HepG2 (cell line): ENCODE results near the gene HEXD. TPM values are rescaled to one million over a fixed set of nuclear protein-coding genes. Genes with fewer than 3 reads are reported as not detected.

Source experiments
- ATAC-seq: fragments of 200-7000 bp; cut with Tn5 transposase; 3 replicates; pipeline ENCODE4 v1.9.1; 2020; ENCODE audit warnings: mild to moderate bottlenecking, moderate library complexity
- BruUV-seq: library from RNA; stranded (reverse); fragments of 400-500 nt; replicated peaks from 2 replicates; lab custom pipeline; 2021; lab: Mats Ljungman, UMichigan
- CTCF ChIA-PET: fragments of 300-600 bp; formaldehyde crosslinking; extraction: SDS; loops from one replicate; lab custom pipeline; 2021; ENCODE audit warnings: low total read pairs, inconsistent platforms, low intra/inter-chr PET ratio; lab: Yijun Ruan, JAX
- POLR2A ChIA-PET: fragments of 350-600 bp; sonication (Branson Sonifier 250); formaldehyde crosslinking; loops from one replicate; lab custom pipeline; 2020; ENCODE audit warnings: antibody characterized with exemption, inconsistent platforms; lab: Yijun Ruan, JAX
- DNase-seq: peaks from one replicate; pipeline ENCODE4 v3.0.0-alpha.2; 2015; ENCODE audit warnings: low spot score
- FAIRE-seq: peaks from 3 replicates; lab custom pipeline; 2011; peaks lifted over from hg19 to GRCh38; lab: Jason Lieb, UNC
- H2AFZ ChIP-seq: one replicate; pipeline ENCODE4 v1.6.1; 2011; ENCODE audit warnings: low read length, inconsistent platforms
- H3K27ac ChIP-seq: fragments of 300-600 bp; 3 replicates; pipeline ENCODE4 v1.8.0; 2011; ENCODE audit warnings: mixed run types, mild to moderate bottlenecking, mixed read lengths, low read length, inconsistent platforms; ENCODE audit not compliant: insufficient read depth; ENCODE audit errors: extremely low read length
- H3K27me3 ChIP-seq, 2 experiments: fragments of 200-600 bp in 1 of 2; 2 replicates in 1 of 2; 3 replicates in 1 of 2; pipeline versions ENCODE4 v1.6.0 to v1.8.0; 2011; ENCODE audit warnings: low read length in 2 of 2, mild to moderate bottlenecking in 2 of 2, moderate library complexity in 2 of 2, inconsistent platforms in 1 of 2; ENCODE audit not compliant: insufficient read depth in 2 of 2, control insufficient read depth in 1 of 2
- H3K36me3 ChIP-seq, 2 experiments: fragments of 200-600 bp in 1 of 2; replicated peaks in 1 of 2; 2 replicates in 1 of 2; 3 replicates in 1 of 2; pipeline versions ENCODE4 v1.5.1 to v1.8.0; 2011; ENCODE audit warnings: low read length in 2 of 2, inconsistent platforms in 1 of 2; ENCODE audit not compliant: insufficient read depth in 2 of 2, control insufficient read depth in 1 of 2
- H3K4me1 ChIP-seq: 2 replicates; pipeline ENCODE4 v1.5.1; 2012; ENCODE audit warnings: low read length, inconsistent platforms; ENCODE audit not compliant: insufficient read depth
- H3K4me2 ChIP-seq: 2 replicates; pipeline ENCODE4 v1.6.0; 2011; ENCODE audit warnings: low read depth, low read length, inconsistent platforms
- H3K4me3 ChIP-seq, 3 experiments: fragments of 200-600 bp in 1 of 3; sonication (generic), shearing (Covaris generic) in 1 of 3; replicated peaks in 1 of 3; 2 replicates each; pipeline ENCODE4 v1.5.1; 2011 to 2016; ENCODE audit warnings: low read length in 3 of 3, inconsistent platforms in 2 of 3, low read depth in 2 of 3, mild to moderate bottlenecking in 2 of 3, control low read depth in 1 of 3, mixed read lengths in 1 of 3; ENCODE audit not compliant: insufficient read depth in 1 of 3
- H3K79me2 ChIP-seq: one replicate; pipeline ENCODE4 v1.6.1; 2011; ENCODE audit warnings: low read length, inconsistent platforms; ENCODE audit not compliant: insufficient read depth
- H3K9ac ChIP-seq: 2 replicates; pipeline ENCODE4 v1.6.0; 2011; ENCODE audit warnings: mild to moderate bottlenecking, low read depth, low read length, inconsistent platforms; ENCODE audit not compliant: insufficient read depth
- H3K9me3 ChIP-seq: 2 replicates; pipeline ENCODE4 v1.5.1; 2012; ENCODE audit warnings: mild to moderate bottlenecking, low read length
- H4K20me1 ChIP-seq: 2 replicates; pipeline ENCODE4 v1.6.0; 2011; ENCODE audit warnings: inconsistent platforms, mild to moderate bottlenecking, low read length, moderate library complexity; ENCODE audit not compliant: insufficient read depth
- CCDC6 ChIP-seq: sonication (generic); formaldehyde crosslinking; IDR thresholded peaks from 2 replicates; pipeline ENCODE4 v1.8.1; 2022; ENCODE audit warnings: mild to moderate bottlenecking, missing genetic modification reagents, moderate library complexity
- FOXA1 ChIP-seq, 2 experiments: fragments of 450-650 bp in 1 of 2; sonication (generic) in 1 of 2; formaldehyde crosslinking in 1 of 2; IDR thresholded peaks; 2 replicates each; pipeline versions ENCODE4 v1.4.0 to v1.6.1; 2016 to 2020; ENCODE audit warnings: missing genetic modification reagents in 1 of 2
- MLX ChIP-seq: IDR thresholded peaks from 2 replicates; pipeline ENCODE4 v1.6.1; 2016
- MNT ChIP-seq: fragments of 450-650 bp; IDR thresholded peaks from 2 replicates; pipeline ENCODE4 v1.6.1; 2016
- MXD4 ChIP-seq: IDR thresholded peaks from 2 replicates; pipeline ENCODE4 v1.6.1; 2016; ENCODE audit warnings: mild to moderate bottlenecking, missing biosample characterization, missing genetic modification reagents
- NFE2 ChIP-seq: sonication (generic); formaldehyde crosslinking; IDR thresholded peaks from 2 replicates; pipeline ENCODE4 v1.4.0; 2020; ENCODE audit warnings: missing genetic modification reagents
- NR2F6 ChIP-seq, 2 experiments: IDR thresholded peaks; 2 replicates each; pipeline ENCODE4 v1.6.1; 2016; ENCODE audit warnings: antibody characterized with exemption in 1 of 2, mild to moderate bottlenecking in 1 of 2
- RAD51 ChIP-seq: fragments of 450-650 bp; IDR thresholded peaks from 2 replicates; pipeline ENCODE4 v1.6.1; 2016; ENCODE audit warnings: borderline replicate concordance
- RBAK ChIP-seq: sonication (generic); formaldehyde crosslinking; IDR thresholded peaks from 2 replicates; pipeline ENCODE4 v1.5.1; 2020; ENCODE audit warnings: mild to moderate bottlenecking, missing genetic modification reagents
- RBM22 ChIP-seq: fragments of 200-400 bp; formaldehyde crosslinking; optimal IDR thresholded peaks from 2 replicates; pipeline ENCODE3; 2017; ENCODE audit warnings: mild to moderate bottlenecking, low read length, moderate library complexity
- RCOR2 ChIP-seq: IDR thresholded peaks from 2 replicates; pipeline ENCODE4 v1.6.1; 2016; ENCODE audit warnings: missing biosample characterization, missing genetic modification reagents
- REPIN1 ChIP-seq: sonication (generic); formaldehyde crosslinking; IDR thresholded peaks from 2 replicates; pipeline ENCODE4 v1.8.0; 2022; ENCODE audit warnings: missing genetic modification reagents, low read depth, mild to moderate bottlenecking, borderline replicate concordance
- SAP130 ChIP-seq: IDR thresholded peaks from 2 replicates; pipeline ENCODE4 v1.6.1; 2016; ENCODE audit warnings: low read depth
- SIN3A ChIP-seq: IDR thresholded peaks from 2 replicates; pipeline ENCODE4 v1.6.1; 2011; ENCODE audit warnings: low read depth, mild to moderate bottlenecking, control low read depth, low read length, borderline replicate concordance
- SIX4 ChIP-seq: sonication (generic); formaldehyde crosslinking; IDR thresholded peaks from 2 replicates; pipeline ENCODE4 v1.4.0; 2020; ENCODE audit warnings: missing genetic modification reagents
- SMAD3 ChIP-seq: sonication (generic); formaldehyde crosslinking; IDR thresholded peaks from 2 replicates; pipeline ENCODE4 v1.4.0; 2020; ENCODE audit warnings: missing genetic modification reagents
- SRF ChIP-seq: IDR thresholded peaks from 2 replicates; pipeline ENCODE4 v1.6.1; 2011; ENCODE audit warnings: mild to moderate bottlenecking, low read depth, low read length, moderate library complexity
- STAG1 ChIP-seq: sonication (generic); formaldehyde crosslinking; IDR thresholded peaks from 2 replicates; pipeline ENCODE4 v1.4.0; 2020; ENCODE audit warnings: missing genetic modification reagents
- TGIF2 ChIP-seq: IDR thresholded peaks from 2 replicates; pipeline ENCODE4 v1.6.1; 2016; ENCODE audit warnings: control low read depth, missing compliant biosample characterization
- ZBTB20 ChIP-seq: sonication (generic); formaldehyde crosslinking; IDR thresholded peaks from 2 replicates; pipeline ENCODE4 v1.8.1; 2023; ENCODE audit warnings: missing genetic modification reagents, low read depth, mild to moderate bottlenecking, borderline replicate concordance
- ZNF331 ChIP-seq: sonication (generic); formaldehyde crosslinking; IDR thresholded peaks from 2 replicates; pipeline ENCODE4 v1.4.0; 2020; ENCODE audit warnings: missing genetic modification reagents
- ZNF781 ChIP-seq: sonication (generic); formaldehyde crosslinking; IDR thresholded peaks from 2 replicates; pipeline ENCODE4 v1.5.1; 2020; ENCODE audit warnings: borderline replicate concordance, mild to moderate bottlenecking, missing genetic modification reagents; ENCODE audit errors: not compliant biosample characterization
- ZSCAN29 ChIP-seq: sonication (generic); formaldehyde crosslinking; conservative IDR thresholded peaks from 2 replicates; pipeline ENCODE4 v1.4.0; 2020; ENCODE audit warnings: mild to moderate bottlenecking, missing genetic modification reagents
- WGBS: methylation state at CpG from one replicate; pipeline ENCODE4 v1.1.6; 2017; ENCODE audit warnings: low lambda C conversion rate; 5-methylcytosine and 5-hydroxymethylcytosine counted together
- in situ Hi-C: cut with HindIII; loops from 2 replicates; pipeline ENCODE4 v1.10.0; 2017; ENCODE audit warnings: low pct_unique_long_range_greater_than_20kb; ENCODE audit not compliant: extremely low pct_ligation_motif_present
- intact Hi-C: fragments of 100-400 bp; cut with micrococcal nuclease; formaldehyde crosslinking; loops from one replicate; pipeline ENCODE4 v1.10.0; 2022; ENCODE audit not compliant: unreplicated experiment
- polyA plus RNA-seq, 8 experiments: library from polyadenylated mRNA; depleted of rRNA in 3 of 8; stranded (reverse) in 7 of 8; unstranded in 1 of 8; fragments of >200 nt; fragmentation: Illumina TruSeq in 4 of 8; extraction: Trizol in 4 of 8; gene quantifications; 2 replicates each; pipeline versions ENCODE4 v1.2.1 to v1.2.3, GENCODE V29; 2011 to 2016; ENCODE audit warnings: low read depth in 4 of 8, missing spikeins in 1 of 8, mixed read lengths in 1 of 8; ENCODE audit not compliant: insufficient read depth in 1 of 8
- total RNA-seq, 5 experiments: library from RNA; depleted of rRNA; stranded (reverse); fragments of >200 nt; fragmentation: Illumina TruSeq; extraction: Trizol; gene quantifications; 2 replicates each; pipeline ENCODE4 v1.2.3, GENCODE V29; 2016; ENCODE audit warnings: low read depth in 1 of 5
- TF ChIP-seq, protein P1 (sequence below): sonication (generic); formaldehyde crosslinking; IDR thresholded peaks from 2 replicates; pipeline ENCODE4 v1.8.0; 2022; ENCODE audit warnings: mild to moderate bottlenecking, missing genetic modification reagents; ENCODE audit not compliant: insufficient replicate concordance

Gene HEXD
- total and polyA plus RNA-seq, 2 of the 13 experiments (the other 11 are each of a cell fraction or from before 2014, with no cell fraction given) = 22.3 to 41.8 TPM

DNA sequence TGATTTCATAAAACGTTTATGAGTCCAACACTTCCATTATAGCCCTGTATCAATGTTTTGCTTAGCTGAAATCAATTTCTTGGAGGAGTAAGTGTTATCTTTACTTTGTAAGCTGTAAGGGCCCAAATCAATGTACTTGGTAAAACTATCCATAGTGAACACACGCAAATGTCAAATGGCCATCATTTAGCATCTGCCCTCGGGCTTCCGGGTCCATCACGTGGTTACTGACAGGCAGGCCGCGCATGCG, 39.7 kb downstream of the HEXD start:
- Histone ChIP-seq H3K4me2 (peak overlapping the region; percentile 97), H3K36me3 (peaks cover 5 to 23% of the 10 kb centered on the region in 2 experiments; a peak in 4 of 5 replicates), H4K20me1 (peaks cover 9% of the 10 kb centered on the region; the same call in 1 of the 2 replicates), H3K4me1 (peaks cover 57% of the 10 kb centered on the region), H3K27me3 (no peaks in the 10 kb centered on the region), H3K27ac (peak overlapping the region; percentile 96), H3K4me3 (peak overlapping the region; percentile 68 to 99 (median 83)), H3K9me3 (no peaks in the 10 kb centered on the region), H3K9ac (peak overlapping the region; percentile 98), H3K79me2 (peaks cover 10% of the 10 kb centered on the region), H2AFZ (no peak overlapping the region)
- WGBS = 0% methylated on average over 8 of the region's 8 CpGs
- ChIA-PET CTCF (no interaction called here), POLR2A (interaction anchor here (1.0 to 1.9 kb wide), 9 partner anchors 37 to 165 kb away, joined by 3 to 6 read pairs (median 3); partner anchors contain the start of genes FOXK2, HEXD and OGFOD3)
- in situ Hi-C loops = no loop called here
- ATAC-seq = no peak
- BruUV-seq = TSS peak; percentile 97
- no peak for DNase-seq
- peak; percentile 94 for FAIRE-seq
- intact Hi-C loops = loop anchor here (1.0 to 2.0 kb wide), 4 partner anchors 8 to 97 kb away; partner anchors contain the start of genes CYBC1, HEXD and OGFOD3
- 0 out of 2 replicates have a peak, but pooled peaks have one; percentile 23 for TF ChIP-seq CCDC6 (CRISPR knock-in tag)
- TF ChIP-seq, protein P1, sequence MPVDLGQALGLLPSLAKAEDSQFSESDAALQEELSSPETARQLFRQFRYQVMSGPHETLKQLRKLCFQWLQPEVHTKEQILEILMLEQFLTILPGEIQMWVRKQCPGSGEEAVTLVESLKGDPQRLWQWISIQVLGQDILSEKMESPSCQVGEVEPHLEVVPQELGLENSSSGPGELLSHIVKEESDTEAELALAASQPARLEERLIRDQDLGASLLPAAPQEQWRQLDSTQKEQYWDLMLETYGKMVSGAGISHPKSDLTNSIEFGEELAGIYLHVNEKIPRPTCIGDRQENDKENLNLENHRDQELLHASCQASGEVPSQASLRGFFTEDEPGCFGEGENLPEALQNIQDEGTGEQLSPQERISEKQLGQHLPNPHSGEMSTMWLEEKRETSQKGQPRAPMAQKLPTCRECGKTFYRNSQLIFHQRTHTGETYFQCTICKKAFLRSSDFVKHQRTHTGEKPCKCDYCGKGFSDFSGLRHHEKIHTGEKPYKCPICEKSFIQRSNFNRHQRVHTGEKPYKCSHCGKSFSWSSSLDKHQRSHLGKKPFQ (CRISPR knock-in tag) = no peak
- TF ChIP-seq RCOR2 (CRISPR knock-in tag) = no peak
- no peak for TF ChIP-seq NFE2 (CRISPR knock-in tag)
- TF ChIP-seq ZNF331 (CRISPR knock-in tag) = no peak
- TF ChIP-seq SRF = no peak
- no peak for TF ChIP-seq SIX4
- no peak for TF ChIP-seq NR2F6 (IDR thresholded peaks at IDR 0.05)
- 0 out of 2 replicates have a peak, but pooled peaks have one; percentile 4 for TF ChIP-seq NR2F6 (CRISPR knock-in tag; IDR thresholded peaks at IDR 0.05)
- TF ChIP-seq MLX (CRISPR knock-in tag) = peak; percentile 72; the same call in 1 of the 2 replicates
- no peak for TF ChIP-seq STAG1
- TF ChIP-seq MNT = peak; percentile 77; the same call in 1 of the 2 replicates
- peak; percentile 97 for TF ChIP-seq SAP130 (CRISPR knock-in tag)
- peak; percentile 86 for TF ChIP-seq RAD51
- TF ChIP-seq SMAD3 = peak; percentile 16; the same call in 1 of the 2 replicates
- no peak for TF ChIP-seq ZNF781 (CRISPR knock-in tag)
- TF ChIP-seq MXD4 = peak; percentile 90; the same call in 1 of the 2 replicates
- peak; percentile 99 for TF ChIP-seq TGIF2
- TF ChIP-seq RBM22 = peak; percentile 56
- TF ChIP-seq REPIN1 = no peak
- TF ChIP-seq SIN3A = peak; percentile 95
- peak; percentile 18; the same call in 1 of the 2 replicates for TF ChIP-seq ZSCAN29 (CRISPR knock-in tag)
- TF ChIP-seq RBAK (CRISPR knock-in tag) = 0 out of 2 replicates have a peak, but pooled peaks have one; percentile 30
- TF ChIP-seq FOXA1 (IDR thresholded peaks at IDR 0.05) = no peak
- peak; percentile 20; the same call in 1 of the 2 replicates for TF ChIP-seq FOXA1 (CRISPR knock-in tag; IDR thresholded peaks at IDR 0.05)
- 0 out of 2 replicates have a peak, but pooled peaks have one; percentile 26 for TF ChIP-seq ZBTB20 (CRISPR knock-in tag)
